ENCODE results near the gene AP1S3.

DNA sequence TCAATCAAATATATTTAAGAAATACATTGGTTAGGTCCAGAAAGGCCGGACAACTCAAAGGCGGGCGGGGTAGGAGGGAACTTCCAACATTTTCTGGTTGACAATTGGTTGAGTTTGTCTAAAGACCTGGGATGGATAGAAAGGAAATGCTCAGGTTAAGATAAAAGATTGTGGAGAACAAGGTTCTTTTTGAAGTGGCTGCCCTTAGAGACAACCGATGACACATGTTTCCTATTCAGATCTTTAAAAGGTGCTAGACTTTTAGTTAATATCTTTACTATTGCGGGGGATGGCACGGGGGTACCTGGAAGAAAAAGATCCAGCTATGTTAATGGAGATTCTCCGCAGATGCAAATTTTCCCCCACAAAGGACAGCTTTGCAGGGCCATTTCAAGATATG, 10.0 kb upstream of the AP1S3 start:
- no peak for TF ChIP-seq ZNF623 (tag by site-specific recombination; IDR thresholded peaks at IDR 0.05)
- TF ChIP-seq, protein P1, sequence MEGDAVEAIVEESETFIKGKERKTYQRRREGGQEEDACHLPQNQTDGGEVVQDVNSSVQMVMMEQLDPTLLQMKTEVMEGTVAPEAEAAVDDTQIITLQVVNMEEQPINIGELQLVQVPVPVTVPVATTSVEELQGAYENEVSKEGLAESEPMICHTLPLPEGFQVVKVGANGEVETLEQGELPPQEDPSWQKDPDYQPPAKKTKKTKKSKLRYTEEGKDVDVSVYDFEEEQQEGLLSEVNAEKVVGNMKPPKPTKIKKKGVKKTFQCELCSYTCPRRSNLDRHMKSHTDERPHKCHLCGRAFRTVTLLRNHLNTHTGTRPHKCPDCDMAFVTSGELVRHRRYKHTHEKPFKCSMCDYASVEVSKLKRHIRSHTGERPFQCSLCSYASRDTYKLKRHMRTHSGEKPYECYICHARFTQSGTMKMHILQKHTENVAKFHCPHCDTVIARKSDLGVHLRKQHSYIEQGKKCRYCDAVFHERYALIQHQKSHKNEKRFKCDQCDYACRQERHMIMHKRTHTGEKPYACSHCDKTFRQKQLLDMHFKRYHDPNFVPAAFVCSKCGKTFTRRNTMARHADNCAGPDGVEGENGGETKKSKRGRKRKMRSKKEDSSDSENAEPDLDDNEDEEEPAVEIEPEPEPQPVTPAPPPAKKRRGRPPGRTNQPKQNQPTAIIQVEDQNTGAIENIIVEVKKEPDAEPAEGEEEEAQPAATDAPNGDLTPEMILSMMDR (tag by site-specific recombination; IDR thresholded peaks at IDR 0.05): no peak
- TF ChIP-seq IKZF3 (tag by site-specific recombination; IDR thresholded peaks at IDR 0.05): no peak
- TF ChIP-seq SETDB1 (IDR thresholded peaks at IDR 0.05; ENCODE audit: insufficient read length, low read length): no peak
- TF ChIP-seq ZNF433 (tag by site-specific recombination; IDR thresholded peaks at IDR 0.05; ENCODE audit: low read depth): no peak
- TF ChIP-seq EGR2 (tag by site-specific recombination; IDR thresholded peaks at IDR 0.05; ENCODE audit: low read depth): no peak

Data from HEK293 (cell line).